ENCODE measurements around the gene LRCH2. TPM values are rescaled to one million over a fixed set of nuclear protein-coding genes. Genes with fewer than 3 reads are reported as not detected.

Gene LRCH2
- total RNA-seq, 1 experiment from 2014 or later: 0.11 TPM

GRCh38 chrX:115234461-115234860, 565 bp upstream of the LRCH2 start:
- intact Hi-C loops (cut with micrococcal nuclease): no loop called here
- Histone ChIP-seq H2AFZ (ENCODE audit: low read length) (no peak overlapping the region), H3K9me2 (replicated peaks; ENCODE audit: low read length) (no peaks in the 10 kb centered on the region), H3K36me3 (ENCODE audit: low read depth, low read length) (no peaks in the 10 kb centered on the region), H3K79me2 (ENCODE audit: low read length) (no peaks in the 10 kb centered on the region), H3K4me3 (ENCODE audit: low read length) (no peak overlapping the region), H3K27me3 (ENCODE audit: low read length) (peaks cover 59% of the 10 kb centered on the region), H3F3A (ENCODE audit: low read length, unreplicated experiment) (no peaks in the 10 kb centered on the region), H3K9me3 (ENCODE audit: low read length) (no peaks in the 10 kb centered on the region), H4K20me1 (ENCODE audit: low read length) (no peaks in the 10 kb centered on the region), H3K27ac (ENCODE audit: low read length) (no peak overlapping the region), H3K4me1 (ENCODE audit: insufficient read depth, low read length) (0 out of 2 replicates have a peak, but pooled peaks cover 3% of the 10 kb centered on the region), H3K9ac (ENCODE audit: low read length) (no peak overlapping the region), H3K4me2 (ENCODE audit: low read length) (no peak overlapping the region)
- DNase-seq (no peak), ATAC-seq (no peak)
- POLR2A ChIA-PET (ENCODE audit: unreplicated experiment): no interaction called here
- BruUV-seq (replicated peaks): no TSS peak
- TF ChIP-seq EZH2phosphoT487 (IDR thresholded peaks at IDR 0.05; ENCODE audit: borderline replicate concordance, low read length): no peak
- TF ChIP-seq EZH2 (IDR thresholded peaks at IDR 0.05; ENCODE audit: low read length, unreplicated experiment): no peak
- TF ChIP-seq CTCF (conservative IDR thresholded peaks at IDR 0.05; ENCODE audit: low read depth, low read length): no peak
- CTCF ChIA-PET: no interaction called here

- no peak overlapping the region for H2AFZ ChIP-seq (ENCODE audit: low read length)
- CTCF ChIA-PET: no interaction called here
- peak overlapping the region; percentile 42 for H3K4me3 ChIP-seq (ENCODE audit: low read length)
Measured at GRCh38 chrX:115232933-115233496, 881 bp downstream of the LRCH2 start.

More at GRCh38 chrX:115232933-115233496, 881 bp downstream of the LRCH2 start:
- peak overlapping the region; percentile 22; the same call in 1 of the 2 replicates for H3K4me2 ChIP-seq (ENCODE audit: low read length)
- H3K27me3 ChIP-seq (ENCODE audit: low read length): peaks cover 60% of the 10 kb centered on the region
- H3K9me2 ChIP-seq (replicated peaks; ENCODE audit: low read length): no peaks in the 10 kb centered on the region
- H3K79me2 ChIP-seq (ENCODE audit: low read length): no peaks in the 10 kb centered on the region
- no peak overlapping the region for H3K9ac ChIP-seq (ENCODE audit: low read length)
- H3K27ac ChIP-seq (ENCODE audit: low read length): no peak overlapping the region
- 0 out of 2 replicates have a peak, but pooled peaks cover 3% of the 10 kb centered on the region for H3K4me1 ChIP-seq (ENCODE audit: insufficient read depth, low read length)
- no peak for ATAC-seq
- DNase-seq: no peak
- H3K36me3 ChIP-seq (ENCODE audit: low read depth, low read length): no peaks in the 10 kb centered on the region
- POLR2A ChIA-PET (ENCODE audit: unreplicated experiment): no interaction called here
- no peaks in the 10 kb centered on the region for H4K20me1 ChIP-seq (ENCODE audit: low read length)
- intact Hi-C loops (cut with micrococcal nuclease): no loop called here
- H3K9me3 ChIP-seq (ENCODE audit: low read length): no peaks in the 10 kb centered on the region
- TF ChIP-seq EZH2phosphoT487 (IDR thresholded peaks at IDR 0.05; ENCODE audit: borderline replicate concordance, low read length) (no peak), EZH2 (IDR thresholded peaks at IDR 0.05; ENCODE audit: low read length, unreplicated experiment) (no peak), CTCF (conservative IDR thresholded peaks at IDR 0.05; ENCODE audit: low read depth, low read length) (no peak)
- BruUV-seq (replicated peaks): no TSS peak
- H3F3A ChIP-seq (ENCODE audit: low read length, unreplicated experiment): no peaks in the 10 kb centered on the region
